ENCODE measurements around the gene CAPN5.

Gene CAPN5

DNA sequence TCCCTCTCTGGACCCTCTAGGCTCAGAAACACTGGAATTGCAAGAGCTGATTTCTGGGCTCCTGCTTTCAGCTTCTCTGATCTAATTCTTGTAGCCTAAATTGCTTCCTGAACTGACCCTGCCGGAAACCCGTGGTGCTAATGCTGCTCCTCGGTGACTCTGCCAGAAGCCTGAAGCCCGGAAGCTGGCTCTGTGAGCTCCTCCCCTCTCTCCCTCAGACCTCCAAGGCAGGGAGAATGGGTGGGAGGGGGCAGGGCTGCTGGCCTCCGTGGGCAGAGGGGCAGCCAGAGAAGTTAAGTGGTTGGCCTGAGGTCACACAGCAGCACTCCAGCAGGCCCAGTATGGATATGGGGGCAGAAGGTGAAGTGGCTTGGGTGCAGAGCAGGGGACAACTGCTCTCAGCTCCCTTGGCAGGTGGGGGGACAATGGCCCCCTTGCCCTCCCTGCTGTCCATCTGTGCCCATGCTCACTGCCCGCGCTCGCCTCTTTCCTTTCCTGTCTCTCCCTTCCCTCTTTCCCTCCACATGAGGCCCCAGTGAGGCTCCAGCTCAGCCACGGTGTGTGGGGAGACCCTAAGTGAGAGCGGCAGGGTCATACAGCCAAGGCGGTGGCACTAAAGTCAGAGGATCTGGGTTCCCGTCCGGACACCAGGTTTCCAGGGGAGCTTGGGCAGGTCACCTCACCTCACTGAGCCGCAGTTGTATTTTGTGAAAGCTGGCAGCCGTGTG, 16.2 kb downstream of the CAPN5 start:
- no peak for DNase-seq (ENCODE audit: low read depth, low spot score)

DNA sequence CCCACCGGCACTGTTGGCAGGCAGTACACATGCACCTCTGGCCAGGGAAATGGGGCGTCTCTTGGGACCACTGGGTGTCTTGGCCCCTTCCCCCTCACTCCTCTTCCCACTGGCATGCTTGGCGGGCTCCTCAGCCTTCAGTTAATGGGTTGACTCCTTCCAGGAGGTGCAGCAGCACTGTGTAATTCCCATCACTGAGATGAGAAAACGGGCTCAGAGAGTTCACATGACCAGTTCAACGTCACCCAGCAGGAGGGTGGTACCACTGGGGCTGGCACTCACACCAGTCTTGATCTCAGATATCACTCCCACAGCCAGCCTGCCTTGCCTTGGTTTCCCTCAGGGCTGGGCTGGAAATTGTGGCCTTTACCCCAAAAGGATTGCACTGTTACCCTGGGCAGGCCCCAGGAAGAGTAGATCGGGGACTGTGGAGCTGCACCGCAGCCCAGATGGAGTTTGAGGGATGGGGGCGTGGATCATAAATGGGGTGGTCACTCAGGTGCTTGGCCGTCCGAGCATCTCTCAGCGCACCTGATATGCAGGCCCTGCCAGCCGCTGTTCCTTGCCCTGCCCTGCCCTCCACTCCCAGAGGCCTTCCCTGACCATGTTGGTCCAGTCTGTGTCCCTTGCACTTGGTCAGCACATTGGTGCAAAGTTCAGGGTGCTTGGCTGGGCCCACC, 16.9 kb downstream of the CAPN5 start:
- no peak for DNase-seq (ENCODE audit: low read depth, low spot score)

DNA sequence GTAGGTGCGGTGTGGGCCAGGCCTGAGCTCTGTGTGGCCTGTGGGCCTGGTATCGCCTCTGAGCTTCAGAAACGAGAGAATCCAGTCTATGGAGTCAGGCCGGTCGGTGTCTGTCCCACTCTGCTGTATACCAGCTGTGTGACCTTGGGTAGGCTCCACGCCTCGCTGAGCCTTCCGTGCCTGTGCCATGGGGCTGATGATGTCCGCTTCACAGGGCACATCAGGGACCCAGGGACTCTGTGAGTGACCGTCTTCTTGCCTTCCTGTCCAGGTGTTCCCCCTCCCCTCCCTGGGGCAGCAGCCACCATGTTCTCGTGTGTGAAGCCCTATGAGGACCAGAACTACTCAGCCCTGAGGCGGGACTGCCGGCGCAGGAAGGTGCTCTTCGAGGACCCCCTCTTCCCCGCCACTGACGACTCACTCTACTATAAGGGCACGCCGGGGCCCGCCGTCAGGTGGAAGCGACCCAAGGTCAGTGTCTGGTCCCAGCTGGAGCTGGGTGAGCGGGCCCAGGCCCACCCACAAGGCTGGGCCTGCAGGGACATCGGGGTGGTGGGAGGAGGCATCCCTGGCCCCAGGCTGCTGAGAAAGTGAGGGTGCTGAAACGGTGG, 17.9 kb downstream of the CAPN5 start:
- no peak for DNase-seq (ENCODE audit: low read depth, low spot score)

DNA sequence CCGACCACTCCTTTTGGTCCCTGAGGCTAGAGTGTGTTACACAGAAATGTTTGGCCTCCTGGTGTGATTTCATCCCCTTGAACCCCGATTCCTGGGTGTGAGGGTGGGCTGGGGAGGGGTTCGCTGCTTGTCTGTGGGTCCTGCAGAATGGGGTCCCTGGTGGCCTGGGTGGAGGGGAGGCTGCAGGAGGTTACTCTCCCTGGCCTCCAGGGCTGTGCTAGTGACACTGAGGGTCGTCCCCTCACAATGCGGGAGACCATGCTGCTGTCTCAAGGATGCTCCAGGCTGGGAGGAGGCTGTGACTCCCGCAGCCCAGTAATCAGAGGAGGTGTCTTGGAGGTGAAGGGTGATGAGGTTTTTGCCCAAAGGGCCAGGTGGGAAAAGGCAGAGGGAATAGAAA, 18.9 kb downstream of the CAPN5 start:
- DNase-seq (ENCODE audit: low read depth, low spot score), result no peak

DNA sequence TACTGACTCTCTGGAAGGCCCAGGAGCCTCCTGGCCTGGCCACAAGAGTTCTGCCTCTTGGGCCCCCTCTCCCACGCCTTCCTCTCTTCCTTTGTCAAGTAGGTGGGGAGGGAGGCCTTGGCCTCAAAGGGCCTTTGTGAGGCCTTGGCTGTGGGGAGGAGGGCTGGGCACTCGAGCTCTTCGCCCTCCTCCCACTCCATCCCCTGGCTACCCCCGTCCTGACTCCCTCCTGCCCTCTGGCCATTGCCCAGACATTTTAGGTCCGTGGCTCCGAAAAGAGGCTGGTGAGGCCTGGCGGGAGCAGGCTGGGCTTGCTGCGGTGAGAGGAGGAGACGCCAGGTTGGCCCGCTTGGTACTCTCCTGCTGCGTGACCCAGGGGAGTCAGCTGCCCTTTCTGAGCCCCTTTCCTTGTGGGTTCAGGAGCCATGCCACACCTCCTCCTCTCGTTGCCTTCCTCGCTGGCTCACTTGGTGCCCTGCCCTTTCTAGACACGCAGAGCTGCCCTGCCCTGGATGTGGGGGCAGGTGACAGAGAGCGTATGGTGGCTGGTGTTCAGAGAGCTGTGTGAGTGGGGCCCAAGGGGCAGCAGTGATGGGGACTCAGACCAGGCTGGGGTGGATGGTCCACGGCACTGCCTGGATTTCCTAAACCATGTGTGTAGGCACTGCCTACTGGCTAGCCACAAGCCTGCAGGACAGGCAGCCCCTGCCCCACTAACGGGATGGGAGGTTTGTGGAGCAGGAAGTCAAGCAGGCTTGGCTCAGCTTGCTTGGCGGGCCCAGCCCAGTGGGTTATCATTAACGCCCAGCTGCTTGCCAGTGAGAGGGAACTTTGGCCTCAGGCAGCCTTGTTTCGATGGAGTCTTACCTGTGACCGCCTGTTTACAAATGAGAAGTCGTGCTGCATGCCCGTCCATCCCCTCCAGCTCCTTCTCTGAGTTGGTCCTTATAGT, 20.0 kb downstream of the CAPN5 start:
- DNase-seq (ENCODE audit: low read depth, low spot score), result no peak

DNA sequence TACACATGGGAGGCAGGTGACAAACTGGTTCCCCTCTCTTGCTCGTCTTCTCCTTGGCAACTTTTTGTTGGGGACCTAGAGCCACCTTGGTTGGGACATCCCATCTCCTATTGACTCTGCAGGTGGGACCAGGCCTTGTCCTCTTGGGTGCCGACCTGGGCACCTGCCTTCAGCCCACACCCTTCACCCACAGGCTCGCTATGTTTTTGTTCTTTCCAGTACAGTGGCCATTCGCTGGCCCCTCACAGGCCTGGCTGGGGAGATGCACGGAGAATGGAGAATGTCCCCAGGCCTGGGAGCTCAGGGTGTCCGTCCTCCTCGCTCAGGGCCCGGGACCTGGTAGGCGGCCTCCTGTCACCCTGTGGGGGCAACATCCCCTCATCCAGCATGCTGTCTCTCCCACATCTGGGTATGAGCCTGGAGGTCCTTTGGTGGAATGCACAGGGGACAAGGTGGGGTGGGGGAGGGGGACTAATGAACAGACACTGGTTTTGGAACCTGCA, 21.0 kb downstream of the CAPN5 start:
- no peak for DNase-seq (ENCODE audit: low read depth, low spot score)

DNA sequence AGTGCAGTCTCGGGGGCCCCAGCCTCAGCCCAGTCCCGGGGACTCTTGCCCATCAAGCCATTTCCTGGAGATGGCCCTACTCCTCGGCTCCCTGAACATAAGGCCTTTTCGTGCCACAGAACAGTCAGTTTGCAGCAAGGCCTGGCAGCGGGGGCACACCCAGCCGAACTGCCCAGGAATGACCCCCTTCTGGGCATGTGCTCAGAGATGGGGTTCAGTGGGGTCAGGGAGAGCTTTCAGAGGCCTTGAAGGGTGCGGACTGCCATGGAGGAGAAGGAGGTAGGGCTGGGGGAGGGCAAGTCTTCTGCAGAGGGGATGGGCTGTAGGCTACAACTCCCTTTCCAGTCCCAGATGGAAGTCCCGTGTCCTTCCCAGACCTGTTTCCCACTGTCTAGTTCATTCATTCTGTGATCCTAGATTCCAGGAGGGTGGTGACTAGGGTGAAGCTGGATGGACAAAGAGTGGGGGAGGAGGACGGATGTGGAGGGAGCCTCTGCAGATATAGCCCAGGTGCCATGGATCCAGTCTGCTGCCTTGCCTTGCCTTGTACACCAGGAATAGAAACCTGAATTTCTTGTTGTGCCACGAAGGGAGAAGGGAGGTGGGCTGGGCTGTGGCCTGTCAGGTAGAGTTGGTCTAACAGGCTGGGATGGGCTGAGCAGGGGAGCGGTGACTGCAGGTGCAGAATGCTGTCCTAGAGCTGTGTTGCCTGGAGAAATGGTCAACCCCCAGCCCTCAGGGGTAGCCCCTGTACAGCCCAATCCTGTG, 21.6 kb downstream of the CAPN5 start:
- no peak for DNase-seq (ENCODE audit: low read depth, low spot score)

DNA sequence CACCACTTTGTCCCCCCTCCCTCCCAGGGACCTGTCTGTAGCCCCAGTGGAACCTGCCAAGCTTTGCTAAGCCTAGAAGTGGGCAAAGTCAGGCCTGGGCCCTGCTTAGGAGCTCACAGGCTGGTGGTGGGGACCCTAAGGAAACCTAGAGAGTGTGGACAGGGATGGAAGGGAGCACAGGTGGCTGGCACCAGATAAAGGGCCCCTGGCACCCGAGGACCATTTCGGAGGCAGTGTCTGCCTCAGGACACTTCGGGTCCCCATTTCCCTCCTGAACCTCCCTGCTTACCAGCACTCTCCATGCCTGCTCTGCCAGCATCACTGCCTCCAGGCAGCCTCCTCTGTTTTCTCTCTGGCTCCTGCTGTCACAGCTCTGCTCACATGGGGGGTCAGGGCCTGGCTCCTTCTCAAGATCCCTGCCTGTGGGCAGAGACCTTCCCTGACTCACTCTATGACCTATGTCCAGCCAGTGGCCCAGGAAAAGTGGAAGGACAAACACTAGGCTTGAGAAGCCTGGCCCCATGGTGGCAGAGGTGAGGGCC, 22.3 kb downstream of the CAPN5 start:
- DNase-seq (ENCODE audit: low read depth, low spot score), result no peak

DNA sequence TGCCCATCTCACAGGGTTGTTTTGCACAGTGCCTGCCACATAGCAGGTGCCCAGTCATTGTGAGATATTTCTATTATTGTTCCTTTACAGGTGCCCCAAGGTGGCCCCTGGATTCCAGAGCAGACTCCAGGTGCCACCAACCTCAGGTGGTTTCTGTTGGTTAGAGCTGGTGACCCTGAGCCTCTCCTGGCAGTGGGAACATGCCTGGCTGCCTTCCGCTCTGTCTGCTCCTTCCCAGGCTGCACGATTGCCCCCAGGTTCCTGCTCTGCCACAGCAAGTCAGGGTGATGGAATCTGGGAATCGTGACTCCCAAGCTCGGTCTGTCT, 23.2 kb downstream of the CAPN5 start:
- DNase-seq (ENCODE audit: low read depth, low spot score), result no peak

DNA sequence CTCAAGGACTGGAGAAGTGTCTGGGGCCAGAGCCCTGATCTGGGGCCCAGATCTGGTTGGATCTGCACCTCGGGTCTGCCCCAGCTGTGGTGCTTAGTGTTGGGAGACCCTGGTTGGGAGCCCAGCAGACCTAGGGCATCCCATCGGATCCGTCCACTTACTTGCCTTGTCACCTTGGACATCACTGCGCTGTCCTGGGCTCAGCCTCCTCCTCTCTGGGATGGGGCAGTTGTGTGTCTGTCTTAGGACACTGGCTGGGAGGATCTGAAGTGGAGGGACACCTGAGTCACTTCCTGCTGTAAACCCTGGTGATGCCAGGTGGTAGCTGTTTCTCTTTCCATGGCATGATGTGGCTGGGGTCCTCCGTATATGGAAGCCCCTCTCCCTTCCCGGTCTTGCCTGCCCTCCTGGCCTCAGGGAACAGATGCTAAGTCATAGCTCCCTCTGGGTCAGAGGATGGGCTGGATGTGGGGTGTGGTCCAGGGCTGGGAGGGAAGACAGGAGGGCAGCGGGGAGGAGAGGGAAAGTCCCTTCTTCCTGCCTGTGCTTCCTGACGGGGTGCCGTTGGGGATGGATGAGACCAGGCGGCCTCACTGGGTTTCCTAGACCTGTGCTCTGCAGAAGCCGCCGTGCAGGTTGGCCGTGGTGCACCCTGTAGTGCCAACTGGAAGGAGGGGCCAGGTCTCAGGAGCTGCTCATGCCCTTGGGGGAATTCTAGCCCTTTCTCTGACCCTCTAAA, 23.8 kb downstream of the CAPN5 start:
- DNase-seq (ENCODE audit: low read depth, low spot score), result no peak

DNA sequence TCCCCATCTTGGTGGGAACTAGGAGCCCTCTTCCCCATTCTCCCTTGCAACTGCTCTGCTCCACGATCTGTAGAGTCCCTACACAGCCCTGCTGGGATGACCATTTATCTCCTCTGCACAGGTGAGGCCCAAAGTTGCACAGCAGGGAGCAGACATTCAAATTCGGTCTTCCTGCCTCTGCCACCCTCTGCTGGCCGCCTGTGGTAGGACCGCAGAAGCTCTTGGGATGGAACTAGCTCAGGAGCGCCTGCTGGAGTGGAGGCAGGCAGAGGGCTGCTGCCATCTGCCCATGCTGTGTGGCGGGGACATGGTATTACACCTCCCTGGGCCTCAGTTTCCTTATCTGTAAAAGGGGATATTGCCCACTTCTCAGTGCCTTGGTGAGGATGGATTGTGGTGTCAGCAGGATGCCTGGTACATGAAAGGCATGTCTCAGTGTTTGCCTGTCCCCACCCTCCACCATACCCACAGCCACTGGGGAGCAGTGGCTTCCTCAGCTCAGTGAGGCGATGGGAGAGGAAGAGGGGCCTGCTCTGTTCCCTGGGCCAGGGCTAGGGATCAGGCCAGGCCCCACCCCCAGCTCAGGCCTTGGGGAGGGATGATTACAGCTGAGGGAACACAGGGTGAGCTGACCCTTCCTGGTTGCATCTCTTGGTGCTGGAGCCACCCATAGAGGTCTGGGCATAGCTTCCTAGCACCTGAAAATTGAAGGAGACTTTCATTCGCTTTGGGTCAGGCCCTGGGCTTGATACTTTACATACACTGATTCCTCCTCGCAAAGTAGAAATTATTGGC, 24.6 kb downstream of the CAPN5 start:
- no peak for DNase-seq (ENCODE audit: low read depth, low spot score)

DNA sequence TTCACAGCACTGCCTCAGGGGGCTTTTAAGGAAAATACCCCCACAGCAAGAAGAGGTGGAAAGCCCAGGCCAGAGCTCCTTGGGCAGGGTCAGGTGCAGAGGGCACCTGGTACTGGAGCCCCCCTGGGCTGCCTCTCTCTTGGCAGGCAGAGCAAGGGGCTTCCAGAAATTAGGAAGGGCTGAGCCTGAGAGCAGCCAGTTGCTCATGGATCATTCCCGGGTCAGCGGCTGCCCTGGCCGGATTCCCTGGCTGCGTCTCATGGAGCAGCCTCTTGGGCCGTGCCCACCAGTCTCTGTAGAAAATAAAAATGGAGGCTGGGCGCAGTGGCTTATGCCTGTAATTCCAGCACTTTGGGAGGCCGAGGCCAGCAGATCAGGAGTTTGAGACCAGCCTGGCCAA, 25.6 kb downstream of the CAPN5 start:
- DNase-seq (ENCODE audit: low read depth, low spot score), result no peak

DNA sequence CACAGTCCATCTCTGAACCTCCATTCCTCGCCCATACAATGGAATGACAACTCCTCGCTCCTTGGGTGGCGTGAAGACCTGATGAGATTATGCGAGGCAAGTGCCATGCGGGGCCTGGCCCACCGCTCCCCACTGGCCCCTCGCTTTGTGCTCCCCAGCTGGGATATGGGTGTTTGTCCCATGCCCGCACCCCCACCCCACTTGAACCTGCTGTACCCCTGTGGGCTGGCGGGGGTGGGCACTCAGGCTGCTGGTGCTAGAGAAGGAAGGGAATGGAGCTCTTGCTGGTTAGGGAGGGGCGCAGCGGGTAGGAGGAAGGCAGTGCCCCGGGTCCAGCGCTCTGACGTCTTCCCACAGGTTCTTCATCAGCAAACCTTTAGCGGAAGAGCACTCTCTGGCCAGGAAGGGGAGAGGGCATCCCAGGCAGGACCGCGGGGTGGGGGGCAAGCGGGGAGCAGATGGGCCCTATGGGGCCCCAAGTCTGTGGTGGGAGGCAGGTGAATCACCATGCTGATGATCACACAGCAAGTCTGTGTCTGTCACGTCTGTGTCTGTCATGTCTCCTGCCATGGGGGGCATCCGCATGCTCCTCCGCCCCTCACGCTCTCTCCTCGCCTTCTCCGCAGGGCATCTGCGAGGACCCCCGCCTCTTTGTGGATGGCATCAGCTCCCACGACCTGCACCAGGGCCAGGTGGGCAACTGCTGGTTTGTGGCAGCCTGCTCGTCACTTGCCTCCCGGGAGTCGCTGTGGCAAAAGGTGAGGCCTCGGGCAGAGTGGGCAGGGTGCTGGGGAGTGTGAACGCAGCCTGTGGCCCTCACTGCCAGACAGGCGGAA, 26.5 kb downstream of the CAPN5 start:
- no peak for DNase-seq (ENCODE audit: low read depth, low spot score)

DNA sequence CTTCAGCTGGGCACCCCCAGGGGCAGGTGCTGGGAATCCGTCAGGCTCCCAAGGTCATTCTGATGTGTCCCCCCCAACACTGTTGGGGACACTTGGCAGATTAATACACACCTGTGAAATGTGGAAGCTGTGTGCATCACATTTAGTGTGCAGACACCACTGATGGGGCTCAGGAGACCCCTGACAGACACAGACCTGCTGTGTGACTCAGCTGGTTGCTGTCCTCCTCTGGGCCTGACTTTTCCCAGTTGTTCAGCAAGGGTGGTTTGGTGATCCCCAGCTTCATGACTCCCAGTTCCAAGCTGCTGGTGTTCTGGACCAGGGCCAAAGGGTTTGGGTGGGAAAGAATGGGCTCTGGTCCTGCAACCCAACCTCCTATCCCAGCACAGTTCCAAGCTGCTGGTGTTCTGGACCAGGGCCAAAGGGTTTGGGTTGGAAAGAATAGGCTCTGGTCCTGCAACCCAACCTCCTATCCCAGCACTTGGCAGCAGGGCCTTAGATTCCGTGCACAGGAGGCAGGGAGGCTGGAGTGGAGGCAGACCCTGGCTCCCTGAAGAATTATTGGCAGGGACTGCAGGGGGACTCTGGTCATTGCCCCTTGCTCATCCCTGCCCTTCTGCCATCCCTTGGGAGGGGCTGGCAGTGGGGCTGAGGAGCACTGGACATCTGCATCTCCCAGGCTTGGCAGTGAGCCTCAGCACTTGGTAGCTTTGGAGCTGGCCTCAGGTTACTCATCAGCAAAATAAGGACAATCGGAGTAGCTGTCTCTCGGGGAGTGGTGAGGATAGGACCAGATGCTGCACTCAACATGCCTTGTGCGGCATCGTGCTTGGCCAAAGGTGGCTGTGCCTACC, 27.4 kb downstream of the CAPN5 start:
- DNase-seq (ENCODE audit: low read depth, low spot score), result no peak

DNA sequence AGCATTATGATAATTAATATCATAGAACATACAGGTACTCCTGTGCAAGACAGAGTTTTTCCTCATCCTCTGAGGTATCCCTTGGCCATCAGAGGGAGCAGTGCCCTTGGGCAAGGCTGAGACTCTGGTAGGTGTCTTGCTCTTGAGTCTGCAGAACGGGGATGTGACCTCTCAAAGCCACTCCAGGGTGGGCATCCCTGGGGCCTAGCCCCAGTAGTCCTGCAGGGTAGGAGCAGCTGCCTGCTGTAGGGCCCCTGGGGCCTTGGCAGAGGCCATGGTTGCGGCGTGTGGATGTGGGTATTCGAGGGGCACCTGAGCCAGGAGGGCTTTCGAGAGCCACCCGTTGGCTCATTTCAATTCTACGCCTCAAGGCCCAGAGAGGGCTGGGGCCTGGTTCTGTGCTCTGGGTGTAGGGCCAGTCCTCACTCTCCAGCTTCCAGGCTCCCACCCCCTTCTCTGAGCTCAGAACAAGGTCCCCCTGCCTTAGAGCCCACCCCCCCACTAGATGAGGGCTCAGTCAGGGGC, 28.1 kb downstream of the CAPN5 start:
- no peak for DNase-seq (ENCODE audit: low read depth, low spot score)

DNA sequence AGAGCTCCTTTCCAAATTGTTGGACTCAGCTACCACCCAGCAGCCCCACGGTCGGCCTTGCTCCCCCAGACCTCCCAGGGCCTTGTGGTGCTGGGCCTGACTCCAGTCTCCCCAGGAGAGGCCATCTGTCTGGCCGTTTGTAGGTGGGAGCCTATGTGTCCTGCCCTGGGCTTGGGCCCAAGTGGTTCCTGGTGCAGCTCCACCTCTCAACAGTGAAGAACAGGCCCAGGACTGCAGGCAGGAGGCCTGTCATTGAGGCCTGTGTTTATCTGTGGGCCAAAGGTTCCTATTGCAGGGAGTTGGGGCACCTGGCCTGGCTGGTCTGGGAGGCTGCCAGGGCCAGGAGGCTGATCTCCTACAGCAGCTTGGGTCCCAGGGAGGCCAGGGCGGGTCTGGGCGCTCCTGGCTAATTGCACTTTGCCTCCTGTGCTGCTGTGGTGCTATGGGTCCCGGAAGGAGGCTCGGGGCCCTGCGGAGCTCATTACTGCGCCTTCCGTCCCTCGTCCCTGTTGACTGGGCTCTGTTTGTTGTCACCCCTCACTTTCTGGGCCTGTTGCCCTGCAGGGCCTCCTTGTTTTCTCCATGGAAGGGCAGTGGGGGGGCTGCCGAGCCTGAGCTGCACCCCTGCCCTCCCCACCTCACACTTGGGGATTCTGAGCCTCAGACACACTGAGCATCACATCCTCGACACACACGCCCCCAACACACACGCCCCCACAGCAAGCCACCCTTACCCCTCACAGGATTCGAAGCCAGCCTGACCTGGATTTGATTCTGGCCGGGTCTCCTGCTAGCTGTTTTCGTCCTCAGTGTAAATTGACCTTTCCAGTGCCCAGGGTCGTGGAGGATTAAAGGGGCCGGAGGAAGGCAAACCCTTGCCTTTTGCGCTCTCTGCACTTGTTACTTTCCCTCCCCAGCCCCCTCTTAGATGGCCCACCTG, 29.1 kb downstream of the CAPN5 start:
- DNase-seq (ENCODE audit: low read depth, low spot score), result no peak

Measured in iPS DF 19.7 (cell line).